ENCODE results near the gene ANKRD23.

DNA sequence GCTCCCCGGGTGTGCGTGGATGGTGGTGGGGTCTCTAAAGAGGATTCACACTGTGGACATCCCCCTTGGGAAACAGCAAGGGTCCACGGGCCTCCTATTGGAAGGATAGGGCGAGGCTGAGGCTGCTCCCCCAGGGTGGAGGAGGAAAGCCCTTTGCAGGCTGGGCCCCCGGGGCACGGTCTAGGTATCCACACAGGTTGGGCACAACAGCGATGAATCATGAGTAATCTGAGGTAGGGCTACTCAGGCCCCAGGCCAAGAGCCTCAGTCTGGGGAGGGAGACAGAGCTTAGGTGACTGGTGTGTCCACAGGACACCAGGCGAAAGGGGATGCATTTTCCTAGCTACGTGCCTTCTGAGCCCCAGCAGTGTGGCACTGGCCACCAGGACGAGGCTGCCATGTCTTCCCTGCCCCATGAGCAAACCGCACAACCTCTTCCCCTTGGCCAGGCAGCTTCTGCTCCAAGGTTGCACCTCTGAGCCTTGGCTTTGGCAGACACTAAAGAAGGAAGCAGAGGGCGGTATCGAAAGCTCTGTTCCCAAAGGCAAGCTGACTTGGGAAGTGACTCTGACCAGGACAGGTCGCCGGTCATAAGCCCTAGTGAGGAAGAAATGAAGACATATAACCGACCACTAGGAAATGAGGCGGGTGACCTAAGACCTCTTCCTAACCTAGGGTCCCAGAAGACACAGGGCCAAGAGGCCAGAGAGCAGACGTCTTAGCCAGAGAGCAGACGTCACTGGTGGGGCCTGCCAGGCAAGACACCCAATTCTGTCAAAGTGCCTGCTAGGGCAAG, 40.7 kb upstream of the ANKRD23 start:
- TF ChIP-seq GATA2 (IDR thresholded peaks at IDR 0.05; ENCODE audit: low read depth, low read length) (no peak), GATA3 (IDR thresholded peaks at IDR 0.05; ENCODE audit: low read depth, low read length) (no peak)
